Measurements from ENCODE around the gene RHOH. TPM values are rescaled to one million over a fixed set of nuclear protein-coding genes. Genes with fewer than 3 reads are reported as not detected.

The RHOH gene
- total RNA-seq, 4 donors from 2014 or later = 0.13 to 3.6 (median 2.7) TPM

- no peaks in the 10 kb centered on the region for H3K9me3 ChIP-seq
- TF ChIP-seq POLR2A (IDR thresholded peaks at IDR 0.05; ENCODE audit: low read depth) = no peak
- H3K27me3 ChIP-seq = no peaks in the 10 kb centered on the region
- intact Hi-C loops (cut with DNase I) = no loop called here
- DNase-seq (ENCODE audit: extremely low spot score) = no peak
- WGBS = 71% methylated on average over 4 of the region's 4 CpGs
- H3K36me3 ChIP-seq = no peaks in the 10 kb centered on the region
- no peak overlapping the region for H3K4me3 ChIP-seq
- no peaks in the 10 kb centered on the region for H3K4me1 ChIP-seq
- H3K27ac ChIP-seq (replicated peaks in 1 of 4) = no peak overlapping the region
These were observed 20.0 kb downstream of the RHOH start for GRCh38 chr4:40216622-40217366.

- TF ChIP-seq POLR2A (IDR thresholded peaks at IDR 0.05; ENCODE audit: low read depth) (no peak), EP300 (IDR thresholded peaks at IDR 0.05) (no peak), CTCF (IDR thresholded peaks at IDR 0.05) (no peak), POLR2AphosphoS5 (IDR thresholded peaks at IDR 0.05) (no peak)
- Histone ChIP-seq H3K36me3 (no peaks in the 10 kb centered on the region), H3K27me3 (no peaks in the 10 kb centered on the region), H3K4me3 (no peak overlapping the region), H3K27ac (replicated peaks in 1 of 4) (no peak overlapping the region), H3K4me1 (no peaks in the 10 kb centered on the region), H3K9me3 (peaks cover 0 to 6% (median 0%) of the 10 kb centered on the region in 4 donors)
- intact Hi-C loops (cut with DNase I) = no loop called here
- WGBS = 92% methylated on average over 1 of the region's 1 CpG
- no peak for DNase-seq (ENCODE audit: extremely low spot score)
These were observed 24.9 kb downstream of the RHOH start for GRCh38 chr4:40221744-40222143.

- H3K9me3 ChIP-seq = peaks cover 0 to 6% (median 0%) of the 10 kb centered on the region in 4 donors
- 88% methylated on average over 1 of the region's 1 CpG for WGBS
- no peak for DNase-seq (ENCODE audit: extremely low spot score)
- H3K27ac ChIP-seq (replicated peaks in 1 of 4) = no peak overlapping the region
- no peaks in the 10 kb centered on the region for H3K27me3 ChIP-seq
- no peaks in the 10 kb centered on the region for H3K36me3 ChIP-seq
- no peak overlapping the region for H3K4me3 ChIP-seq
- TF ChIP-seq POLR2AphosphoS5 (IDR thresholded peaks at IDR 0.05) = no peak
- no peak for TF ChIP-seq POLR2A (IDR thresholded peaks at IDR 0.05; ENCODE audit: low read depth)
- TF ChIP-seq EP300 (IDR thresholded peaks at IDR 0.05) = no peak
- TF ChIP-seq CTCF (IDR thresholded peaks at IDR 0.05) = no peak
- no peaks in the 10 kb centered on the region for H3K4me1 ChIP-seq
- intact Hi-C loops (cut with DNase I) = no loop called here
These were observed 26.5 kb downstream of the RHOH start for GRCh38 chr4:40223343-40223742.

- intact Hi-C loops (cut with DNase I) = no loop called here
- WGBS = 89% methylated on average over 5 of the region's 5 CpGs
These were observed 27.6 kb downstream of the RHOH start for GRCh38 chr4:40224432-40224831.

GRCh38 chr4:40225497-40225896 lies 28.7 kb downstream of the RHOH start:
- WGBS = 89% methylated on average over 5 of the region's 5 CpGs
- peaks cover 0 to 6% (median 0%) of the 10 kb centered on the region in 4 donors for H3K9me3 ChIP-seq
- DNase-seq (ENCODE audit: extremely low spot score) = no peak
- no peaks in the 10 kb centered on the region for H3K36me3 ChIP-seq
- no peaks in the 10 kb centered on the region for H3K27me3 ChIP-seq
- no peaks in the 10 kb centered on the region for H3K4me1 ChIP-seq
- H3K4me3 ChIP-seq = no peak overlapping the region
- TF ChIP-seq POLR2AphosphoS5 (IDR thresholded peaks at IDR 0.05) (no peak), EP300 (IDR thresholded peaks at IDR 0.05) (no peak), POLR2A (IDR thresholded peaks at IDR 0.05; ENCODE audit: low read depth) (no peak), CTCF (IDR thresholded peaks at IDR 0.05) (no peak)
- H3K27ac ChIP-seq (replicated peaks in 1 of 4) = no peak overlapping the region
- intact Hi-C loops (cut with DNase I) = no loop called here

More at GRCh38 chr4:40224432-40224831, 27.6 kb downstream of the RHOH start:
- Histone ChIP-seq H3K4me3 (no peak overlapping the region), H3K36me3 (no peaks in the 10 kb centered on the region), H3K27me3 (no peaks in the 10 kb centered on the region), H3K9me3 (peaks cover 0 to 6% (median 0%) of the 10 kb centered on the region in 4 donors), H3K27ac (replicated peaks in 1 of 4) (no peak overlapping the region), H3K4me1 (no peaks in the 10 kb centered on the region)
- TF ChIP-seq POLR2A (IDR thresholded peaks at IDR 0.05; ENCODE audit: low read depth) (no peak), CTCF (IDR thresholded peaks at IDR 0.05) (no peak), EP300 (IDR thresholded peaks at IDR 0.05) (no peak), POLR2AphosphoS5 (IDR thresholded peaks at IDR 0.05) (no peak)
- no peak for DNase-seq (ENCODE audit: extremely low spot score)

All from esophagus muscularis mucosa (tissue), 4 donors.